Hepatic stellate cell (primary cell): ENCODE data around the gene AMTN.
"Not testable (repeated sequence)": the region's sequence is repeated elsewhere in the genome, so short reads cannot be mapped to it uniquely, and the experiment has no call there.

ENCODE experiments used
- DNase-seq: peaks from one replicate; pipeline ENCODE4 v3.0.0; 2011; ENCODE audit warnings: low spot score

AMTN gene, protein sequence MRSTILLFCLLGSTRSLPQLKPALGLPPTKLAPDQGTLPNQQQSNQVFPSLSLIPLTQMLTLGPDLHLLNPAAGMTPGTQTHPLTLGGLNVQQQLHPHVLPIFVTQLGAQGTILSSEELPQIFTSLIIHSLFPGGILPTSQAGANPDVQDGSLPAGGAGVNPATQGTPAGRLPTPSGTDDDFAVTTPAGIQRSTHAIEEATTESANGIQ

DNA sequence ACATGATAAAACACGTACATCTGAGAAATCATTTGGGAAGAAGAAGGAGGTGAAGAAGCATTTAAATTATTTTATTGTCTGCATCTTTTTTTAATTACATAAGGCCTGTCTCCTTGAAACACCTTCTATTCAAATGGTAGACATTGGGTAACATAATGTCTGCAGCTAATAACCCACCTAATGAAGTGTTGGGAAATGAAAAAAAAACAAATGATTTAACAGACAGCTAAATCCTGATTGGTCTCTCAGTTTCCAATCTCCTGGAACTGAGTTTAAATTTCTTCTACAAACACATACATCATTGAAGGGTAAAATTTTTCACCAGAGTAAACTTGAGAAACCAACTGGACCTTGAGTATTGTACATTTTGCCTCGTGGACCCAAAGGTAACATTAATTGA lies at the start of gene AMTN:
AMTN (plus strand) TSS at position 301 of the 400 bp plus-strand sequence. CDS start 209 bp downstream, outside the sequence.
- no peak for DNase-seq

DNA sequence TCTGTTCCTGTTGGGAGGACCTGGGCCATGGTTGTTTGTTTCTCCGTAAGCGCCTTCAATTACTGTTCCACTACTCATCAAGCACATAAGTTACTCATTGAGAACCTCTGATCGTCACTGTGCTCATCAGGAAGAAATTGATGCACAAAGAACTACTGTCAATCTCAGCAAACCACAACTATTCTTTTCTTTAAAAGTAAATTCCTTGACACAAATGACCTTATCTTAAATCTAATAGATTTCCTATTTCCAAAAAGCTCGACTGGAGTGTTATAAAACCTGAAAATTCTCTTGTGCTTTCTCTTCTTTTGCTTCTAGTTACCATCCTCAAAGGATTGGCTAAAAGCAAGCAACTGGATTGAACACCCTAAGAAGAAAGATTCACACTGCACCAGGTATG lies 46.5 kb upstream of the AMTN start, which contains the start of gene MUC7:
MUC7 (plus strand) TSS at position 301 of the 400 bp plus-strand sequence. CDS start 1,825 bp downstream, outside the sequence.
- DNase-seq, result no peak

GRCh38 chr4:70473679-70474078 lies 44.7 kb upstream of the AMTN start:
- DNase-seq, result peak; percentile 7

DNA sequence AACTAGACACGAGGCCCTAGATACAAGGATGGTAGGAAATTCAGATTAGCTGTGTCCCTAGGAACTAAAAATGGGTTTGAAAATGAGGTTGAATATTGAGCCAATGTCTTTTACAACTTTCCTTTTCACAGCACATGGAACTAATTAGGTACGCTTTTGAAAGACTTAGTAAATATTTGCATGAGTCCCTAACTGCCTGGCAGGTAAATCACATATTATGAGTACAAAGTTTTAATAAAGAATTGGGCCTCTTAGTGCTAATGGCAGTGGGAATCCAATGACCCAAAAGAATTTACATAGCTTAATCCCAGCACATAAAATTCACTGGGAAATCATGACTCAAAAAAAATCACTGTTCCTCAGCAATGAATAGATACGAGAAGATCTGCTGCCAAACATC lies 29.6 kb upstream of the AMTN start:
- DNase-seq, result no peak

GRCh38 chr4:70496231-70496630 lies 22.1 kb upstream of the AMTN start:
- DNase-seq, result no peak

DNA sequence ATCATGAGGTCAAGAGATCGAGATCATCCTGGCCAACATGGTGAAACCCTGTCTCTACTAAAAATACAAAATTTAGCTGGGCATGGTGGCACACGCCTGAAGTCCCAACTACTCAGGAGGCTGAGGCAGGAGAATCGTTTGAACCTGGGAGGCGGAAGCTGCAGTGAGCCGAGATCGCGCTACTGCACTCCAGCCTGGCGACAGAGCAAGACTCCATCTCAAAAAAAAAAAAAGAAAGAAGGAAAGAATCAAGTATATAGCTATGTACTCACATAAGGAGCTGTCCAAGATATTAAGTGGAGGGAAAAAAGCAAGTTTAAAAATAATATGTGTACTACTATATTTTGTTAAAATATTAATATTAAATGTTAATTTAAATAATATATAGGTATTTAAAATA lies 16.5 kb upstream of the AMTN start:
- not testable (repeated sequence) for DNase-seq

DNA sequence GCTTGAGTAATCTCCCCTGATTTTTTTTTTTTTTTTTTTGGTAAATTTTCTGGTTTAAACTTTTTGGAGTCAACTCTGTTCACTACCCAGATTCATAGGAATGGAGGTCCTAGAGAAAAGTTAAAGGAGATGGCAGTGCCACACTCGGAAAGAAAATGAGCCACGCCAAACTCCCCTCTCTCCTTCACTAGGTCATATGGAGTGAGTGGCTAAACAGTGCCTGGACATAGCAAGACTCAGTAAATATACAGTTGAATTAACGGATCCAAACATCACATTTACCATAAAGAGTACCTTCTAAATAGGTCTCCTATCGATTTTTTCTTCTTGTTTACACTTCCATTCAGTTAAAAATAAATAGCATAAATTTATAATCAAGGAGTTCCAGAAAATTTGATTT lies 13.6 kb upstream of the AMTN start:
- DNase-seq, result no peak

- DNase-seq, result peak; percentile 19
Observed at GRCh38 chr4:70505151-70505748, 13.1 kb upstream of the AMTN start.

DNA sequence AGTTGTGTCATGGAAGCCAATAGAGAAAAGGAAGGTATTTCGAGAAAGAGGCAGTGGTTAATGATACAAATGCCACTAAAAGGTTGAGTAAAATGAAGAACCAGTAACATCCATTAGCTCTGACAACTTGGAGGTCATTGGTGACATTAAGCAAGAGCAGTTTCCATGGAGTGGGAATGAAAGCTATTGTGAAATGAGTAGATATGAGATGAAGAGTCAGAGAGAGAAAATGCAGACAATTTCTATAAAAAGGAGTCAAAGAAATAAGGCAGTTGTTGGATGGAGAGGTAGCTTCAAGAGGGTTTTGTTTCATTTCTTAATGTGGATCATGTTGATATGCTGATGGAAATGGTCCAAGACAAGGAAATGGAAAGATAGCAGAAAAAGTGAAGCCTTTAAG lies 9.6 kb upstream of the AMTN start:
- no peak for DNase-seq

DNA sequence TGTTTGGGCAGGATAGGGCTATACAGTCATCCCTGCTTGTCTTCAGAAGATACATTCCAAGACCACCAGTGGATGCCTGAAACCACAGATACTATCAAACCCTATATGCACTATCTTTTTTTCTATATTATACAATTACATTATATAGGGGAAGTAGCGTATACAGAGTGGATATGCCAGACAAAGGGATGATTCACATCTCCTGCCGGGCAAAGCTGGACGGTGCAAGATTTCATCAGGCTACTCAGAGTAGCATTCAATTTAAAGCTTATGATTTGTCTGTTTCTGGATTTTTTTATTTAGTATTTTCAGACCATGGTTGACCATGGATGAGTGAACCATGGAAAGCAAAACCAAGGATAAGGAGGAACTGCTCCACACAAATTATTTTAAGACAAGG lies 7.0 kb upstream of the AMTN start:
- no peak for DNase-seq

GRCh38 chr4:70515367-70516250 lies 2.8 kb upstream of the AMTN start:
- DNase-seq, result no peak

DNA sequence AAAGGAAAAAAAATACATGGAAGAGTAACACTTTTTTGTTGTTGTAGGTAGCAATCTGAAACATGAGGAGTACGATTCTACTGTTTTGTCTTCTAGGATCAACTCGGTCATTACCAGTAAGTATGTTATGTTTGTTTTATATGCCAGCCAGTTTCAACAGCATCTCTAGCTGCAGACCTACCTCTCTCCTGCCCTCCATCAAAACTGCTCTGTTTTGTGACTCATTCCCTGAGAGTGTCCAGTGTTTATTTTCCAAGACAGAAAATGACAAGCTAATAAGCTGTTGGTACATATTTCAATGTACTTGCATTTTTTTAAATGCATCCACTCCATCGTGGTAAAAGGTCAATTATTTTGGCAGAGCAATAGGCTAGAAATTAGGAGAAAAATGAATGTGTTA lies 347 bp downstream of the AMTN start:
- no peak for DNase-seq

- DNase-seq, result no peak
Observed at GRCh38 chr4:70522626-70523025, 4.3 kb downstream of the AMTN start.

DNA sequence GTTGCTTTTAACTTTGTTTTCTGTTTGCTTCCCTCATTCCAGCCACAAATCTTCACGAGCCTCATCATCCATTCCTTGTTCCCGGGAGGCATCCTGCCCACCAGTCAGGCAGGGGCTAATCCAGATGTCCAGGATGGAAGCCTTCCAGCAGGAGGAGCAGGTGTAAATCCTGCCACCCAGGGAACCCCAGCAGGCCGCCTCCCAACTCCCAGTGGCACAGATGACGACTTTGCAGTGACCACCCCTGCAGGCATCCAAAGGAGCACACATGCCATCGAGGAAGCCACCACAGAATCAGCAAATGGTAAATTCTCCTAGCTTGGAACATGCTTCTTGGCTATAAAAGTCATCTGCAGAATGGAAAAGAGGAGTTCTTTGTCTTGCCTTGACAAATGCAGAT lies 12.6 kb downstream of the AMTN start:
- DNase-seq, result no peak

GRCh38 chr4:70531981-70532380 lies 13.6 kb downstream of the AMTN start:
- no peak for DNase-seq

DNA sequence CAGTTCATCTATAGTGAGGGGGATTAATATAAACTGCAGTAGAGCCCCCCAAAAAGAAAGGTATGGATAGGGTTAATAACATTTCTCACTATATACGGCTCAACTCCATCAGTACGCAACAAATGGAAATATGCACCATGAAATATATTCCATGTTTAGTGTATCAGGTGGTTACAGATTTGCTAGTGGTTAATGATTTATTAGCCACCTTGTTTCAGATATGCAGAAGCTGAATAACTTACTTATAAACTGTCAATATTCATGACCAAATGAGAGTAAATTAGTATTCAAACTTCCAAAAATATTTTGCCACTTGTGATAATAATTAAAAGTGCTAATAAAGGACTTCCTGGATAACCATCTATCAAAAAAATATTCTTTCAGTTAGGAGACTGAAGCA lies 14.8 kb downstream of the AMTN start:
- DNase-seq, result no peak

GRCh38 chr4:70533791-70534190 lies 15.4 kb downstream of the AMTN start:
- DNase-seq, result no peak

- not testable (repeated sequence) for DNase-seq
Observed at GRCh38 chr4:70534886-70535285, 16.5 kb downstream of the AMTN start.

- DNase-seq, result no peak
Observed at GRCh38 chr4:70538869-70539268, 20.5 kb downstream of the AMTN start.

GRCh38 chr4:70544279-70544868 lies 26.0 kb downstream of the AMTN start:
- DNase-seq, result no peak

GRCh38 chr4:70556856-70557255 lies 38.5 kb downstream of the AMTN start:
- DNase-seq, result no peak

DNA sequence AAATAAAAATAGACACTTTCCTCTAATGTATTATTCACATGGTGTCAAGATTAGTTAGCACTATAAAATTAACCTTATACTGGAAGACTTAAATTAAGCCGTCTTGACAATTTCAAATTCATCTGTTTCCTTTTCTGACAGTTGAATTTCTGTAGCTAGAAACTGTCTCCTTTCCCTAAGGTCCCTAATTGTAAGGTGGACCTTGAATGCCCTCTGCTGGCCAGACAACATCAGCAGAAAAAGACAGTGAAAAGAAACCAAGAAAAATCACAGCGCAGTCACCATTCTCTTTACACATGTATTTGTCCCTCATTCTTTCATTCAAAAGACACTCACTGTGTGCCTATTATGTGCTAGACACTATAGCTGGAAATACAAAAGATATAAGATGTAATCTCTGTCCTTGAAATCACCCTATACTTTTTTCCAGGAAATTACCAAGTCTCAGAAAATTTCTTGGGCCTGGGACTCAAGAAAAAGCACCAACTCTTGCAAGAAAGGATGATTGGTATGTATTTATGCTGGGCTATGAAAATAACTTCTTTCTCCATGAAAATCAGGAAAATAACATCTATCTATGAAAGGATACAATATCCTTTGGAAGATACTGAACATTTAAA lies 41.0 kb downstream of the AMTN start:
- peak; percentile 46 for DNase-seq
